Stomach (tissue), 9 donors: ENCODE measurements around the gene PTX4. TPM values are rescaled to one million over a fixed set of nuclear protein-coding genes. Genes with fewer than 3 reads are reported as not detected.

Experiments
- DNase-seq, 2 donors: peaks; one replicate each; pipeline versions ENCODE4 v3.0.0 to v3.0.0-alpha.2; 2013 to 2019
- H3K27ac ChIP-seq, 5 donors: fragments of 200-600 bp in 4 of 5; sonication (generic) in 4 of 5; one replicate each; pipeline ENCODE4 v1.5.1; 2013 to 2019; ENCODE audit warnings: mild to moderate bottlenecking in 1 of 5, moderate library complexity in 1 of 5
- H3K27me3 ChIP-seq, 3 donors: fragments of 200-600 bp; sonication (generic); one replicate each; pipeline ENCODE4 v1.5.1; 2017 to 2019; ENCODE audit warnings: mixed run types in 1 of 3
- H3K36me3 ChIP-seq, 4 donors: fragments of 200-600 bp; sonication (generic); 1 replicate in 3 of 4; 2 replicates in 1 of 4; pipeline ENCODE4 v1.5.1; 2016 to 2019
- H3K4me1 ChIP-seq, 4 donors: fragments of 200-600 bp; sonication (generic); one replicate each; pipeline ENCODE4 v1.5.1; 2016 to 2019
- H3K4me3 ChIP-seq, 4 donors: fragments of 200-600 bp; sonication (generic) in 3 of 4; one replicate each; pipeline ENCODE4 v1.5.1; 2016 to 2019; ENCODE audit warnings: mild to moderate bottlenecking in 1 of 4
- H3K9me3 ChIP-seq, 4 donors: fragments of 200-600 bp; sonication (generic); one replicate each; pipeline ENCODE4 v1.5.1; 2016 to 2019
- EP300 ChIP-seq: sonication (generic); formaldehyde crosslinking; IDR thresholded peaks from one replicate; pipeline ENCODE4 v1.6.1; 2017; ENCODE audit warnings: antibody characterized with exemption
- POLR2A ChIP-seq, 4 donors: fragments of 450-650 bp; IDR thresholded peaks; one replicate each; pipeline ENCODE4 v1.6.1; 2016; ENCODE audit warnings: antibody characterized with exemption in 4 of 4, control low read depth in 2 of 4, mild to moderate bottlenecking in 1 of 4, moderate library complexity in 1 of 4
- POLR2AphosphoS5 ChIP-seq, 3 donors: sonication (generic); formaldehyde crosslinking; IDR thresholded peaks; one replicate each; pipeline ENCODE4 v1.6.1; 2016; ENCODE audit warnings: antibody characterized with exemption in 3 of 3
- WGBS, 5 donors: extraction: QIAGEN DNeasy Blood & Tissue Kit in 3 of 5; methylation state at CpG; one replicate each; pipeline versions ENCODE4 v1.1.5 to v1.1.7; 2013 to 2018; 5-methylcytosine and 5-hydroxymethylcytosine counted together
- intact Hi-C: fragments of 100-400 bp; cut with DNase I; formaldehyde crosslinking; loops from one replicate; pipeline ENCODE4 v1.15.1; 2023; ENCODE audit warnings: low total_unique reads
- polyA plus RNA-seq, 3 donors: library from polyadenylated mRNA; stranded (reverse); fragments of 200-250 nt; gene quantifications; one replicate each; pipeline ENCODE4 v1.2.3, GENCODE V29; 2013
- total RNA-seq, 5 donors: library from RNA; depleted of rRNA; stranded (reverse); fragments of >200 nt; gene quantifications; one replicate each; pipeline versions ENCODE4 v1.1.0 to v1.2.3, GENCODE V29; 2014 to 2016
- TF ChIP-seq, protein P1 (sequence below), 7 experiments: fragments of 450-650 bp in 4 of 7; fragments of 200-600 bp in 3 of 7; sonication (generic) in 3 of 7; IDR thresholded peaks; one replicate each; pipeline ENCODE4 v1.5.1; 2016 to 2019; ENCODE audit warnings: antibody characterized with exemption in 7 of 7, control low read depth in 2 of 7, mild to moderate bottlenecking in 1 of 7
- donor health status: healthy with polysubstance abuse.
- donor health status: Bipolar disorder and iron deficiency.
- donor health status: healthy.

The PTX4 gene
- total and polyA plus RNA-seq, 8 donors = not detected

DNA sequence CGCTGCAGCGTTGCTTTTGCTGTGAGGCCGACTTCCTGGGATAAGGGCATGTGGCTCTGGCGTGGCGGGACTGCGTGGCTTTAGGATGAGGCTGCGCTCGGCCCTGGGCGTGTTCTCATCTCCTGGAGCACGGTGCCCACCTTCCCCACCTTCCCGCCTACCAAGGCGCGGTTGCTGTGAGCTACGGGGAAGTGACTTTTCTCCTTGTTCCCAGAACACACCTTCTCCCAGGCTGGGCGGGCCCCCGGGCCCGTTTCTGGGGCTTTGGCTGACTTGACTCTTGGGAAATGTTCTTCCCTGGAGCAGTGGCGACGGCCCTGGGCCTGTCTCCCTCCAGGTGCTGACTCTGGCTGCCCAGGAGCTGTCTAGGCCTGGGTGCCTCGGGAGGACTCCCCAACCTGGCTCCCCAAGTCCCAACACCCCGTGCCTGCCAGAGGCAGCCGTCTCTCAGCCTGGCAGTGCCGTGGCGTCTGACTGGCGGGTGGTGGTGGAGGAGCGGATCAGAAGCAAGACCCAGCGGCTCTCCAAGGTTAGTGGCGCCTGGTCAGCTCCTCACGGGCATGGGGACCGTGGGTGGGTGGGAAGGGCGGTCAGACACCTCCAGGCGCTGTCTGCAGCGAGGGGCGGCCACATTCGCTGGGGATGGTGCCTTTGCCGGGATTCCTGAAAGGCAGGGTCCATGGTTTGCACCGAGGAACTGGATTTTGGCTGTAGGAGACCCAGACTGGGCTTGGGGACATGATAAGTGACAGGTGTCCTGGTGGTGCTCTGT, 16.5 kb upstream of the PTX4 start:
- Histone ChIP-seq H3K4me3 (no peak overlapping the region), H3K27me3 (no peaks in the 10 kb centered on the region), H3K27ac (no peak overlapping the region), H3K36me3 (peaks cover 34 to 91% (median 87%) of the 10 kb centered on the region in 4 donors), H3K9me3 (no peaks in the 10 kb centered on the region), H3K4me1 (peaks cover 0 to 4% (median 1%) of the 10 kb centered on the region in 4 donors)
- TF ChIP-seq POLR2A (IDR thresholded peaks at IDR 0.05) (no peak), POLR2AphosphoS5 (IDR thresholded peaks at IDR 0.05) (no peak), EP300 (no peak)
- TF ChIP-seq, protein P1, sequence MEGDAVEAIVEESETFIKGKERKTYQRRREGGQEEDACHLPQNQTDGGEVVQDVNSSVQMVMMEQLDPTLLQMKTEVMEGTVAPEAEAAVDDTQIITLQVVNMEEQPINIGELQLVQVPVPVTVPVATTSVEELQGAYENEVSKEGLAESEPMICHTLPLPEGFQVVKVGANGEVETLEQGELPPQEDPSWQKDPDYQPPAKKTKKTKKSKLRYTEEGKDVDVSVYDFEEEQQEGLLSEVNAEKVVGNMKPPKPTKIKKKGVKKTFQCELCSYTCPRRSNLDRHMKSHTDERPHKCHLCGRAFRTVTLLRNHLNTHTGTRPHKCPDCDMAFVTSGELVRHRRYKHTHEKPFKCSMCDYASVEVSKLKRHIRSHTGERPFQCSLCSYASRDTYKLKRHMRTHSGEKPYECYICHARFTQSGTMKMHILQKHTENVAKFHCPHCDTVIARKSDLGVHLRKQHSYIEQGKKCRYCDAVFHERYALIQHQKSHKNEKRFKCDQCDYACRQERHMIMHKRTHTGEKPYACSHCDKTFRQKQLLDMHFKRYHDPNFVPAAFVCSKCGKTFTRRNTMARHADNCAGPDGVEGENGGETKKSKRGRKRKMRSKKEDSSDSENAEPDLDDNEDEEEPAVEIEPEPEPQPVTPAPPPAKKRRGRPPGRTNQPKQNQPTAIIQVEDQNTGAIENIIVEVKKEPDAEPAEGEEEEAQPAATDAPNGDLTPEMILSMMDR (IDR thresholded peaks at IDR 0.05) = no peak
- no peak for DNase-seq
- WGBS, 5 donors = 92 to 98% (median 94%) methylated on average over 26 to 37 of the region's 37 CpGs
- intact Hi-C loops = no loop called here

DNA sequence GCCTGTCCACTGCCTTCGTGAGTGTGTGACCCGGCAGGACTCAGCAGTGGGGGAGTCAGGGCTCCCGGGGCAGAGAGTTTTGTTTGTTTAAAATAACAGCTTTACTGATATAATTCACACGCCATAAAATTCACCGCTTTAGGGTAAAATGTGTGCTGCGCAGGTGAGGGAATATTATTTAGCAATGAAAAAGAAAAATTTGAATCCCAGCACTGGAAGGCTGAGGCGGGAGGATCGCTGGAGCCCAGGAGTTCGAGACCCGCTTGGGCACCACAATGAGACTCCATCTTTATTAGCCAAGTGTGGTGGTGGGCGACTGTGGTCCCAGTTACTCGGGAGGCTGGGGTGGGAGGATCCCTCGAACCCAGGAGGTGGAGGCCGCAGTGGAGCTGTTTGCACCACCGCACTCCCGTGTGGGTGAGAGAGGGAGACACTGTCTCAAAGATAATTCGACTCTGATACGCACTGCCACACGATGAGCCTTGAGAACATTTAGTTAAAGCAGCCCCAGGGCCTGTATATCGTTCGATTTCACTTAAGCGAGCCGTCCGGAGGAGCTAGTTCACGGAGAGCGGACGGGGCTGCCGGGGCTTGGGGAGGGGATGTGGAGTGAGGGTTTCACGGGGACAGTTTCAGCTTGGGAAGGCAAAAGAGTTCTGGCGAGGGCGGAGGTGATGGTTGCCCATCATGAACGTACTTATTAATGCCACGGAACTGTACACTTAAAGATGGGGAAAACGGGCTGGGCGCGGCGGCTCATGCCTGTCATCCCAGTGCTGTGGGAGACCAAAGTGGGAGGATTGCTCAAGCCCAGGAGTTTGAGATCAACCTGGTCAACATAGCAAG, 14.6 kb upstream of the PTX4 start:
- DNase-seq = no peak
- no peaks in the 10 kb centered on the region for H3K4me1 ChIP-seq
- no peaks in the 10 kb centered on the region for H3K27me3 ChIP-seq
- TF ChIP-seq EP300 (no peak), POLR2A (IDR thresholded peaks at IDR 0.05) (no peak), POLR2AphosphoS5 (IDR thresholded peaks at IDR 0.05) (no peak)
- TF ChIP-seq, protein P1 (IDR thresholded peaks at IDR 0.05) = no peak
- H3K4me3 ChIP-seq = no peak overlapping the region
- H3K27ac ChIP-seq = no peak overlapping the region
- 94 to 98% (median 96%) methylated on average over 35 to 37 of the region's 37 CpGs for WGBS, 5 donors
- intact Hi-C loops = no loop called here
- H3K36me3 ChIP-seq = peaks cover 47 to 91% (median 87%) of the 10 kb centered on the region in 4 donors
- no peaks in the 10 kb centered on the region for H3K9me3 ChIP-seq

DNA sequence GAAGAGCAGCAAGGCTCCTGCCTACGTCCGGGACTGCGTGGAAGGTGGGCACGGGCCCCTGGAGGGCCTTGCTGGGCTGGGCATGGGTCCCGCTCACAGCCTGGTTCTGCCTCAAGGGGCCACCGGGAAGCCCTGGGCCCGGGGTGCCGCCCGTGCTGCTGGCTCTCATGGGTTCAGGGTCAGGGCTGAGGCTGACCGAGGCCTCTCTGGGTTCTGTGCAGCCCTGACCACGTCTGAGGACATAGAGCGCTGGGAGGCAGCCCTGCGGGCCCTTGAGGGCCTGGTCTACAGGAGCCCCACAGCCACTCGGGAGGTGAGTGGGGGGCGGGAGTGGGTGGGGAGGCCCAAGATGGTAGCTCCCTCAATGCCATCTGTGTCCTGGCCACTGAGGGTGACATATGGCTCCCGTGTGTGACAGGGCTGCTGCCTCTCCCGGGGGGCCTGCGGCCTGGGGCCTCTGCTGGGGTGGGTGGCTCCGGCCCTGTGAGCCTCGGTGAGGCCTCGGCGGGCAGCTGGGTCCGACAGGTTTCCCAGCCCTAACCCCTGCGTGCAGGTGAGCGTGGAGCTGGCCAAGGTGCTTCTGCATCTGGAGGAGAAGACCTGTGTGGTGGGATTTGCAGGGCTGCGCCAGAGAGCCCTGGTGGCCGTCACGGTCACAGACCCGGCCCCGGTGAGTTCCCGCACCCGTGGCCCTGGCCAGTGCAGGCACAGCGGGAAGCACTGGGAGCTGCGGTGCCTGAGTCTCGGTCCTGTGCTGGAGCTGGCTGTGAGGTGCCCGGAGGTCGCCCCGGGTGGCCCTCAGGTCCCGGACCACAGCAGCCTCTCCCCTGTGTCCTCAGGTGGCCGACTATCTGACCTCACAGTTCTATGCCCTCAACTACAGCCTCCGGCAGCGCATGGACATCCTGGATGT, 13.6 kb upstream of the PTX4 start:
- no peaks in the 10 kb centered on the region for H3K9me3 ChIP-seq
- no peak for TF ChIP-seq EP300
- TF ChIP-seq, protein P1 (IDR thresholded peaks at IDR 0.05) = no peak
- no peak for TF ChIP-seq POLR2A (IDR thresholded peaks at IDR 0.05)
- no peak for TF ChIP-seq POLR2AphosphoS5 (IDR thresholded peaks at IDR 0.05)
- DNase-seq = no peak
- H3K27ac ChIP-seq = no peak overlapping the region
- H3K36me3 ChIP-seq = peaks cover 52 to 93% (median 92%) of the 10 kb centered on the region in 4 donors
- no peaks in the 10 kb centered on the region for H3K4me1 ChIP-seq
- no peak overlapping the region for H3K4me3 ChIP-seq
- WGBS, 5 donors = 97 to 98% (median 98%) methylated on average over 7 to 42 of the region's 42 CpGs
- no peaks in the 10 kb centered on the region for H3K27me3 ChIP-seq
- intact Hi-C loops = no loop called here

DNA sequence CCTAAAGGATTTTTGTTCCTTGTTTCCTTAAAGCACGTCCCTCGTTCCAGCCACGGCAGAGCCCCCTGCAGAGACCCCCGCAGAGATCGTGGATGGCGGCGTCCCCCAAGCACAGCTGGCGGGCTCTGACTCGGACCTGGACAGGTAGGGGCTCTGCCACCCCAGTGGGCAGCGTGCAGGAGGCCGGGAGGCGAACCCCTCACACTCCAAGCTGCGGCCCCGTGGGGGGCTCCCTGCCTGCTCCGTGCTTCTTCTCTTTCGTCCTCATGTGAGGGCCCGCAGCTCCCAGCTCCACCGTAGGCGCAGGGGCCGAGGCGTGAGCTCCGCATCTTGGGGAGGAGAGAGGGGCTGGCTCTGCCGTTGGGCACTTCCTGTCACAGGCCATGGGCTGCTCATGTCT, 12.9 kb upstream of the PTX4 start:
- no peak for DNase-seq
- Histone ChIP-seq H3K4me3 (no peak overlapping the region), H3K36me3 (peaks cover 59 to 93% (median 92%) of the 10 kb centered on the region in 4 donors), H3K27me3 (no peaks in the 10 kb centered on the region), H3K27ac (no peak overlapping the region), H3K9me3 (no peaks in the 10 kb centered on the region), H3K4me1 (no peaks in the 10 kb centered on the region)
- intact Hi-C loops = no loop called here
- WGBS, 5 donors = 95 to 98% (median 98%) methylated on average over 10 to 23 of the region's 23 CpGs
- TF ChIP-seq EP300 (no peak), POLR2AphosphoS5 (IDR thresholded peaks at IDR 0.05) (no peak), POLR2A (IDR thresholded peaks at IDR 0.05) (no peak)
- TF ChIP-seq, protein P1 (IDR thresholded peaks at IDR 0.05) = no peak
